ENCODE results near the gene GORASP2.

GORASP2 gene

DNA sequence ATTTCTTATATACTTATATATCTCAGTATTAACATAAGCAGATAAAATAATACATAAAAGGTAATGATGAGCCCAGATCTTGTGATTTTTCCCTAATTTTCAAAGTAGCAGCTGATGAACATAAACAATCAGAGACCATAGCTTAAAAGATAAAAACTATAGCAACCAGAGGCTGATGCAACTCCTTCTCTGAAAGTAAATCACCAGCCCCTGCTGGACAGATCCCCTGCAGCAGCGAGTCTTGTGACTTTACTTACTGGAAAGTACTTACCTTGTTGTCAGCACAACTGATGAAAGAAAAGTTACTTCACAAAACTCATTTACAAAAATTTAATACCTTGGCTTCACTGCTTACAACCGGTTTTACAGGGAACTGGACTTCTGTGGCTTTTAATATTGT is 67.3 kb downstream of the GORASP2 start:
- DNase-seq (ENCODE audit: low read depth), result peak; percentile 24
- TF ChIP-seq, protein P1, sequence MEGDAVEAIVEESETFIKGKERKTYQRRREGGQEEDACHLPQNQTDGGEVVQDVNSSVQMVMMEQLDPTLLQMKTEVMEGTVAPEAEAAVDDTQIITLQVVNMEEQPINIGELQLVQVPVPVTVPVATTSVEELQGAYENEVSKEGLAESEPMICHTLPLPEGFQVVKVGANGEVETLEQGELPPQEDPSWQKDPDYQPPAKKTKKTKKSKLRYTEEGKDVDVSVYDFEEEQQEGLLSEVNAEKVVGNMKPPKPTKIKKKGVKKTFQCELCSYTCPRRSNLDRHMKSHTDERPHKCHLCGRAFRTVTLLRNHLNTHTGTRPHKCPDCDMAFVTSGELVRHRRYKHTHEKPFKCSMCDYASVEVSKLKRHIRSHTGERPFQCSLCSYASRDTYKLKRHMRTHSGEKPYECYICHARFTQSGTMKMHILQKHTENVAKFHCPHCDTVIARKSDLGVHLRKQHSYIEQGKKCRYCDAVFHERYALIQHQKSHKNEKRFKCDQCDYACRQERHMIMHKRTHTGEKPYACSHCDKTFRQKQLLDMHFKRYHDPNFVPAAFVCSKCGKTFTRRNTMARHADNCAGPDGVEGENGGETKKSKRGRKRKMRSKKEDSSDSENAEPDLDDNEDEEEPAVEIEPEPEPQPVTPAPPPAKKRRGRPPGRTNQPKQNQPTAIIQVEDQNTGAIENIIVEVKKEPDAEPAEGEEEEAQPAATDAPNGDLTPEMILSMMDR (IDR thresholded peaks at IDR 0.05; ENCODE audit: low read length, missing control alignments), result peak; percentile 20
- H3K4me3 ChIP-seq (replicated peaks; ENCODE audit: low read depth, low read length), result no peak overlapping the region

DNA sequence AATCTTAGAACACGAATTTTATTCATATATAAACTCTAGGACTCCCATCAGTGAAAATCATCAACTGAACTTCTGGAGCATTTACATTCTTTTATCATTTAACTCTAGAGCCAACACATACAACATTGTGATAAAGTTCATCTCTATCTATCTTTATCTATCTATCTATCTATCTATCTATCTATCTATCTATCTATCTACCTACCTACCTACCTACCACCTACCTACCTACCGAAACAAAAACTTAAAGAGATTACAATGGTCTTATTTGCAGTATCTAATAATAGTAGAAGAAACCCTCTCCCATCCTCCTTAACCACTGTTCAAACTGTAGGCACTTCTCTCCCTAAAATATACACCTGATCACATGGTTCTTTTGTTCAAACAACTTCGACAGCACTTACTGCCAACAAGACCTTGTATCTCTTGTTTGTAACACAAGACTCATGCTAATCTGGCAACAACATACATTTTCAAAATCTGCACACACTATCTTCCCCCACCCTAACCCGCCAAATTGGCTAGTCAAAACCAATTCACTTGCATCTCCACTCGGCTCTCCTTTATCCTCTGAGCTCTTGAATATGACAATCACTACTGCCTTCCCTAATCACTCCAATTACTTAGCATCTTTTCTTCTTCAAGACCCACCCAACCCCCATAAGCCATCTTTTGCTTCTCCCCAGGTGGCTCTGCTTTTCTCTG is 69.0 kb downstream of the GORASP2 start:
- no peak overlapping the region for H3K4me3 ChIP-seq (replicated peaks; ENCODE audit: low read depth, low read length)
- DNase-seq (ENCODE audit: low read depth), result no peak
- TF ChIP-seq, protein P1 (IDR thresholded peaks at IDR 0.05; ENCODE audit: low read length, missing control alignments), result no peak

DNA sequence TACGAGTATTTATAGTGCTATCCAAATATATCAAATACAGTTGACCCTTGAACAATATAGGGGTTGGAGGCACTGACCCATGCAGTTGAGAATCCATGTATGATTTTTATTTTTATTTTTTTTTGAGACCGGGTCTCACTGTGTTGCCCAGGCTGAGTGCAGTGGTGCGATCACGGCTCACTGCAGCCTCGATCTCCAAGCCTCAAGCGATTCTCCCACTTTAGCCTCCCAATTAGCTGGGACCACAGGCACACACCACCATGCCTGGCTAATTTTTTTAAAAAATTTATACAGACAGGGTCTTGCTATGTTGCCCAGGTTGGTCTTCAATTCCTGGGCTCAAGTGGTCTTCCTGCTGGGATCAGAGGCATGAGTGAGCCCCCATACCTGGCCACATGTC is 70.6 kb downstream of the GORASP2 start:
- DNase-seq (ENCODE audit: low read depth), result no peak
- H3K4me3 ChIP-seq (replicated peaks; ENCODE audit: low read depth, low read length), result no peak overlapping the region
- TF ChIP-seq, protein P1 (IDR thresholded peaks at IDR 0.05; ENCODE audit: low read length, missing control alignments), result no peak

DNA sequence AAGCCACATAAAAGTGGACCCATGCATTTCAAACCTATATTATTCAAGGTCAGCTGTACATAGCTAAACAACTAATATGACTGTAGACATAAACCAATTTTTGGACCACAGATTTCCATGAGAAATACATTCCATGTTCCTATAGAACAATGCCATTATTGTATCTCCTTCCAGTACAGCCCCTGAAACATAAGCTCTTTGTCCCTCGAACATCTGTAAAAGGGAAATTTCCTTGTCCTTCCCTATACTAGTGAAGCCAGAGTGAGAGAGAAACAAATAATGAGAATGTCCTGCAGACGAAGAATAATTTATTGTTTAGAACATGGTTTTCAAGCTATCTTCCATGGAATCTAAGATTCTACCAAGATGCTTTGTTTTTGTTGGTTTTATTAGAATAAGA is 75.3 kb downstream of the GORASP2 start:
- DNase-seq (ENCODE audit: low read depth), result no peak
- H3K4me3 ChIP-seq (replicated peaks; ENCODE audit: low read depth, low read length), result no peak overlapping the region
- TF ChIP-seq, protein P1 (IDR thresholded peaks at IDR 0.05; ENCODE audit: low read length, missing control alignments), result no peak

DNA sequence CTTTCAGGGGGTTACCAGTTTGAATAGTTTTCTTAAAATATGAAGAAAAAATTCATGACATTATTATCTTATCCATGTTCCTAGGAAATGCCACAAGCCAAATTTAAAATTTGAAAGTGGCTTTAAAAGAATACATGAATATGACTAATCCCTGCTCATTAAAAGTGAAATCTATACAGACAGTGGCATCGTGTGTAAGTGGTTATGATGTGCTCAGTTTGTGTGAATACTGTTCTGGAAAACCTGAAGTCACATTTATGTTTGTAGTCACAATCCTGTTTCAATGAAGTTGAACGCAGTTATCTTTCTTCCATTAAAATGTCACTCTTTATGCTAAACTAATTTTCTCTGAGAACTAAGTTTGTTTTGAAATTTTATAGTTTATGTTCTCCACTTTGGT is 75.8 kb downstream of the GORASP2 start:
- no peak overlapping the region for H3K4me3 ChIP-seq (replicated peaks; ENCODE audit: low read depth, low read length)
- no peak for DNase-seq (ENCODE audit: low read depth)
- TF ChIP-seq, protein P1 (IDR thresholded peaks at IDR 0.05; ENCODE audit: low read length, missing control alignments), result no peak

DNA sequence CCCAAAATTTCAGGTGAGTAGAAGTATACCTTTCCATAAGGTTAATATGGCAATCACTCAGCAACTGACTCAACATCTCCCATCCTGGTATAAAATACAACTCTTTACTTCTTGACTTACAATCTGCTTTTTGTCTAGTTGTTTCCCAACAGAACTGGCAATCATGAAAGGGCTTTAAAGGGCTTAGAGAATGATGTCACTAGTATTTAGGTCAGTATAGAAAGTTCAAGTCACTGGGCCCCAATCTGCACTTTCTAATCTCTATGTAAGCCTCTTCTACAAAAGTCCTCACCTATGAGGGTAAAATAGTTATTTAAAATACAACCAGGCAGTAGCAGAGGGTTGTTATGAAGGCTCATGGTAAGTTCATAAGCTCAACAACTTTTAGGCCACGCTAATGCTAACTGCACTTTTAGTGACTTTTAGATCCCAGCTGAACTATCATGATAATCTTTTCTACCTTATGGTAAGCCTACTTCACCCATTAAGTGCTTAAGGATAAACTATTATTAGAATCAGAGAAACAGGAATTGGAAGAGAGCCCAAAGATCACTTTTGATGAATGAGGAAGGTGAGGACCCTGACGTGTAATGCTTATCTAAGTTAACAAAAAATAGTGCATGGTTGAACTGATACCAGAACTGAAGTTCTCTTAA is 79.6 kb downstream of the GORASP2 start:
- no peak overlapping the region for H3K4me3 ChIP-seq (replicated peaks; ENCODE audit: low read depth, low read length)
- TF ChIP-seq, protein P1 (IDR thresholded peaks at IDR 0.05; ENCODE audit: low read length, missing control alignments), result no peak
- DNase-seq (ENCODE audit: low read depth), result no peak

DNA sequence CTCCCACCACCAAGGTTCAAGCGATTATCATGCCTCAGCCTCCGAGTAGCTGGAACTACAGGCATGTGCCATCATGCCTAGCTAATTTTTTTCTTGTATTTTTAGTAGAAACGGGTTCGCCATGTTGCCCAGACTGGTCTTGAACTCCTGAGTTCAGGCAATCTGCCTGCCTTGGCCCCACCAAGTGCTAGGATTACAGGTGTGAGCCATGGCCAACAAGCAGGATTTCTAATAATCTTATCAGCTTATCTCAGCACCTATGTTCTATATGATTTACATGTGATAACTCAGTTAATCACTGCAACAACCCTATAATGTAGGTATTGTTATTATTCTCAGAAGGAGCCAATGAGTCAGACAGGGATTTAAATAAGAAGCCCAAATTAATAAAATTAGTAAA is 80.3 kb downstream of the GORASP2 start:
- H3K4me3 ChIP-seq (replicated peaks; ENCODE audit: low read depth, low read length), result no peak overlapping the region
- DNase-seq (ENCODE audit: low read depth), result no peak
- TF ChIP-seq, protein P1 (IDR thresholded peaks at IDR 0.05; ENCODE audit: low read length, missing control alignments), result no peak
